NCI-H2227 (cell line): Measurements from ENCODE around the gene SERPINF2.
A peak's percentile ranks its signal among the peaks of the same experiment; 100 is the strongest.
"Not testable (repeated sequence)": the region's sequence is repeated elsewhere in the genome, so short reads cannot be mapped to it uniquely, and the experiment has no call there.

Experiments used
- DNase-seq: peaks from one replicate; lab custom pipeline; 2025; ENCODE audit not compliant: unreplicated experiment; lab: John Stamatoyannopoulos, UW

SERPINF2 gene

GRCh38 chr17:1742371-1743087, at the start of gene SERPINF2:
SERPINF2 (plus strand) TSS chr17:1742871; CDS start chr17:1744996, 2,125 bp downstream.
- no peak for DNase-seq

GRCh38 chr17:1693339-1693738, 49.3 kb upstream of the SERPINF2 start:
- no peak for DNase-seq

GRCh38 chr17:1695365-1695764, 47.3 kb upstream of the SERPINF2 start:
- no peak for DNase-seq

GRCh38 chr17:1697681-1698080, 45.0 kb upstream of the SERPINF2 start:
- no peak for DNase-seq

GRCh38 chr17:1699891-1700290, 42.8 kb upstream of the SERPINF2 start:
- DNase-seq, result not testable (repeated sequence)

- DNase-seq, result no peak
These were observed 39.6 kb upstream of the SERPINF2 start for GRCh38 chr17:1703063-1703462.

GRCh38 chr17:1705004-1705403, 37.7 kb upstream of the SERPINF2 start:
- DNase-seq, result no peak

GRCh38 chr17:1707107-1707506, 35.6 kb upstream of the SERPINF2 start:
- no peak for DNase-seq

GRCh38 chr17:1708791-1709346, 33.8 kb upstream of the SERPINF2 start:
- DNase-seq, result not testable (repeated sequence)

- DNase-seq, result no peak
These were observed 33.2 kb upstream of the SERPINF2 start for GRCh38 chr17:1709403-1709951.

GRCh38 chr17:1709971-1710806, 32.5 kb upstream of the SERPINF2 start, which contains the start of gene TLCD2:
TLCD2 (minus strand) TSS chr17:1710377; CDS start chr17:1710242, 135 bp downstream.
- DNase-seq, result peak; percentile 40

GRCh38 chr17:1710807-1711553, 31.7 kb upstream of the SERPINF2 start:
- DNase-seq, result no peak

GRCh38 chr17:1711804-1712203, 30.9 kb upstream of the SERPINF2 start:
- DNase-seq, result no peak

GRCh38 chr17:1712271-1712670, 30.4 kb upstream of the SERPINF2 start:
- no peak for DNase-seq

GRCh38 chr17:1713160-1713877, 29.4 kb upstream of the SERPINF2 start:
- no peak for DNase-seq

GRCh38 chr17:1713878-1714426, 28.7 kb upstream of the SERPINF2 start:
- peak; percentile 56 for DNase-seq

GRCh38 chr17:1714427-1714979, 28.2 kb upstream of the SERPINF2 start:
- peak; percentile 73 for DNase-seq

- peak; percentile 19 for DNase-seq
These were observed 27.5 kb upstream of the SERPINF2 start for GRCh38 chr17:1714980-1715802.

GRCh38 chr17:1715803-1716075, 26.9 kb upstream of the SERPINF2 start:
- no peak for DNase-seq
